ENCODE measurements around the gene KRTAP1-3. TPM values are rescaled to one million over a fixed set of nuclear protein-coding genes. Genes with fewer than 3 reads are reported as not detected.
"Not testable (repeated sequence)": the region's sequence is repeated elsewhere in the genome, so short reads cannot be mapped to it uniquely, and the experiment has no call there.

KRTAP1-3 gene
- total and polyA plus RNA-seq, 3 donors from 2014 or later, result not detected

- Histone ChIP-seq H3K36me3 (ENCODE audit: low read depth, missing control alignments) (no peaks in the 10 kb centered on the region), H3K27me3 (no peaks in the 10 kb centered on the region), H3K4me3 (no peak overlapping the region), H3K9me3 (no peaks in the 10 kb centered on the region), H3K27ac (no peak overlapping the region), H3K4me1 (no peaks in the 10 kb centered on the region)
- WGBS, 2 donors, result 83 to 96% methylated on average over 5 of the region's 5 CpGs
- TF ChIP-seq, protein P1, sequence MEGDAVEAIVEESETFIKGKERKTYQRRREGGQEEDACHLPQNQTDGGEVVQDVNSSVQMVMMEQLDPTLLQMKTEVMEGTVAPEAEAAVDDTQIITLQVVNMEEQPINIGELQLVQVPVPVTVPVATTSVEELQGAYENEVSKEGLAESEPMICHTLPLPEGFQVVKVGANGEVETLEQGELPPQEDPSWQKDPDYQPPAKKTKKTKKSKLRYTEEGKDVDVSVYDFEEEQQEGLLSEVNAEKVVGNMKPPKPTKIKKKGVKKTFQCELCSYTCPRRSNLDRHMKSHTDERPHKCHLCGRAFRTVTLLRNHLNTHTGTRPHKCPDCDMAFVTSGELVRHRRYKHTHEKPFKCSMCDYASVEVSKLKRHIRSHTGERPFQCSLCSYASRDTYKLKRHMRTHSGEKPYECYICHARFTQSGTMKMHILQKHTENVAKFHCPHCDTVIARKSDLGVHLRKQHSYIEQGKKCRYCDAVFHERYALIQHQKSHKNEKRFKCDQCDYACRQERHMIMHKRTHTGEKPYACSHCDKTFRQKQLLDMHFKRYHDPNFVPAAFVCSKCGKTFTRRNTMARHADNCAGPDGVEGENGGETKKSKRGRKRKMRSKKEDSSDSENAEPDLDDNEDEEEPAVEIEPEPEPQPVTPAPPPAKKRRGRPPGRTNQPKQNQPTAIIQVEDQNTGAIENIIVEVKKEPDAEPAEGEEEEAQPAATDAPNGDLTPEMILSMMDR (IDR thresholded peaks at IDR 0.05), result no peak
- TF ChIP-seq POLR2A (IDR thresholded peaks at IDR 0.05), result no peak
- DNase-seq, result no peak
- intact Hi-C loops (cut with DNase I; ENCODE audit: low total_unique reads), result no loop called here
Observed at GRCh38 chr17:41058741-41059140, 24.1 kb upstream of the KRTAP1-3 start.

DNA sequence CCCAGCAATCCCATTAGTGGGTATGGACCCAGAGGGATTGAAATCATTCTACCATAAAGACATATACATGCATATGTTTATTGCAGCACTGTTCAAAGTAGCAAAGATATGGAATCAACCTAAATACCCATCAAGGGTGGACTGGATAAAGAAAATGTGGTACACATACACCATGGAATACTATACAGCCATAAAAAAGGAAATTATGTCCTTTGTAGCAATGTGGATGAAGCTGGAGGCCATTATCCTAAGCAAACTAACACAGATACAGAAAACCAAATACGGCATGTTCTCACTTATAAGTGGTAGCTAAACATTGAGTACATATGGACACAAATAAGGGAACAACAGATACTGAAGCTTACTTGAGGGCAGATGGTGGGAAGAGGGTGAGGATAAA lies 22.9 kb upstream of the KRTAP1-3 start:
- no peak overlapping the region for H3K27ac ChIP-seq
- no peak for DNase-seq
- H3K4me3 ChIP-seq, result no peak overlapping the region
- H3K27me3 ChIP-seq, result no peaks in the 10 kb centered on the region
- TF ChIP-seq, protein P1 (IDR thresholded peaks at IDR 0.05), result no peak
- TF ChIP-seq POLR2A (IDR thresholded peaks at IDR 0.05), result no peak
- H3K9me3 ChIP-seq, result no peaks in the 10 kb centered on the region
- H3K4me1 ChIP-seq, result no peaks in the 10 kb centered on the region
- intact Hi-C loops (cut with DNase I; ENCODE audit: low total_unique reads), result no loop called here
- WGBS, 2 donors, result 84 to 97% methylated on average over 1 of the region's 1 CpG
- no peaks in the 10 kb centered on the region for H3K36me3 ChIP-seq (ENCODE audit: low read depth, missing control alignments)

DNA sequence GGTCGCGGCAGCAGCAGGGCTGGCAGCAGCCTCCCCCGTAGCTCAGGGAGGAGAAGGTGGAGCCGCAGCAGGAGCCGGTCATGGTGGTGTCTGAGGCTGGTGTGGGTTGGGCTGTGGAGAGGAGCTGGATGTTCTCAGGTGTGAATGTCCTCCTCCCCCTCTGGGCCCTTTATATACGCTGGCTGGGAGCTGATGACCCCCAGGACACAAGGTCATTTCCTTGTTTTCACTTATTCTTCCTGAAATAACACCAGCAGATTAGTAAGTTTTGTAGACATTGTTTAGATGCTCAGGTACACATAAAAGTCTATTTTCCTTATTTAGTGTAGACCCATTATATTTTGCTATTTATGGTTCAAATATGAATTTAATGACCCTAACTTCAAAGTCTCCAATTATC lies 20.5 kb upstream of the KRTAP1-3 start, which contains the start of gene KRTAP2-2:
KRTAP2-2 (minus strand) TSS at position 101 of the 400 bp plus-strand sequence; CDS start at position 82, 19 bp downstream.
- DNase-seq; H3K4me3 ChIP-seq; H3K4me1 ChIP-seq; H3K27ac ChIP-seq; H3K27me3 ChIP-seq; intact Hi-C loops (cut with DNase I; ENCODE audit: low total_unique reads); H3K36me3 ChIP-seq (ENCODE audit: low read depth, missing control alignments); H3K9me3 ChIP-seq: not testable (repeated sequence)
- WGBS, 2 donors, result 27 to 34% methylated on average over 1 to 3 of the region's 6 CpGs

DNA sequence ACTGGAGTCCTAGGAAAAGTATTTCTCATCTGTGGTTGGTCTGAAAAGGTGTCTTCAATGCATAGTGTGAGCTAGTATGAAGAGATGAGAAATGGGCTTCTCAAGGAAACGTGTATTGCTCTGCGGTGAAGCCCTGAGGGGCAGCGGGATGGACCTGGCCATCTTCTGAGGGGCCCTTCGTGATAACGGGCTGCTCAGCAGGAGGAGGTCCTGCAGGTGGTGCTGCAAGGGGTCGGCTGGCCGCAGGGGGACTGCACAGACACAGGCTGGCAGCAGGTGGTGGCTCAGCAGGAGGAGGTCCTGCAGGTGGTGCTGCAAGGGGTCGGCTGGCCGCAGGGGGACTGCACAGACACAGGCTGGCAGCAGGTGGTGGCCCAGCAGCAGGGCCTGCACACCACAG lies 19.9 kb upstream of the KRTAP1-3 start:
- H3K4me1 ChIP-seq; H3K36me3 ChIP-seq (ENCODE audit: low read depth, missing control alignments); DNase-seq; intact Hi-C loops (cut with DNase I; ENCODE audit: low total_unique reads); H3K9me3 ChIP-seq; H3K4me3 ChIP-seq; H3K27me3 ChIP-seq; H3K27ac ChIP-seq: not testable (repeated sequence)
- 56 to 77% methylated on average over 2 to 7 of the region's 9 CpGs for WGBS, 2 donors

DNA sequence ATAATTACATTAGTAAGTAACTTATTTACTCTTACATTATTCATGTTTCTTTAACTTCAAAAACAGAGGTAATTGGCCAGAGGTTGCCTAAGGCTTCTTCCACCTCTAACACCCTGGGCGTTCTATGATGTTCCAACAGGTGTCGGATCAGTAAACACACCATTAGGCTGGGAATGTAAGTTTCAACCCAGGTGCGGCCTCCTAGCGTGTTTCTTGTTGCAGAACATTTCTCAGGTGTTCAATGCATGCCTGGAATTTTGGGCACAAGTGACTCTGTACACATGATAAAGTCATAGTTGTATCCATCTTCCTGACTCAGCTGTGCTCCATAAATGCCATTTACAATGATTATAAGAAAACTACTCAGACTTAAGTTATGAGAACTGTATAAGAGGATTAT lies 19.4 kb upstream of the KRTAP1-3 start:
- DNase-seq, result no peak
- intact Hi-C loops (cut with DNase I; ENCODE audit: low total_unique reads), result no loop called here
- Histone ChIP-seq H3K4me1 (no peaks in the 10 kb centered on the region), H3K27me3 (no peaks in the 10 kb centered on the region), H3K9me3 (no peaks in the 10 kb centered on the region), H3K36me3 (ENCODE audit: low read depth, missing control alignments) (no peaks in the 10 kb centered on the region), H3K4me3 (no peak overlapping the region), H3K27ac (no peak overlapping the region)
- 90 to 96% methylated on average over 4 of the region's 4 CpGs for WGBS, 2 donors
- TF ChIP-seq, protein P1 (IDR thresholded peaks at IDR 0.05), result no peak
- TF ChIP-seq POLR2A (IDR thresholded peaks at IDR 0.05), result no peak

DNA sequence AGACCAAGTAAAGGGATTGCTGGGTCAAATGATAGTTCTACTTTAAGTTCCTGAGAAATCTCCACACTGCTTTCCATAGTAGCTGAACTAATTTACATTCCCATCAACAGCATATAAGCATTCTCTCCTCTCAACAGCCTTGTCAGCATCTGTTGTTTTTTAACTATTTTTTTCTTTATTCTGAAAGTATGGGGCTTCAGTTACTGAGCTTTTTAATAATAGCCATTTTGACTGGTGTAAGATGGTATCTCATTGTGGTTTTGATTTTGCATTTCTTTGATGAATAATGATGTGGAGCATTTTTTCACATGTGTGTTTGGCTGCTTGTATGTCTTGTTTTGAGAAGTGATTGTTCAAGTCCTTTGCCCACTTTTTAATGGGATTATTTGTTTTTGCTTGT lies 17.9 kb upstream of the KRTAP1-3 start:
- intact Hi-C loops (cut with DNase I; ENCODE audit: low total_unique reads), result no loop called here
- Histone ChIP-seq H3K9me3 (no peaks in the 10 kb centered on the region), H3K36me3 (ENCODE audit: low read depth, missing control alignments) (no peaks in the 10 kb centered on the region), H3K27ac (no peak overlapping the region), H3K4me3 (no peak overlapping the region), H3K27me3 (no peaks in the 10 kb centered on the region), H3K4me1 (no peaks in the 10 kb centered on the region)
- TF ChIP-seq, protein P1 (IDR thresholded peaks at IDR 0.05), result no peak
- no peak for TF ChIP-seq POLR2A (IDR thresholded peaks at IDR 0.05)
- DNase-seq, result no peak
